ENCODE measurements around the gene C19orf67. TPM values are rescaled to one million over a fixed set of nuclear protein-coding genes. Genes with fewer than 3 reads are reported as not detected.

The C19orf67 gene
- total RNA-seq, 1 experiment from 2014 or later: 0.39 TPM

DNA sequence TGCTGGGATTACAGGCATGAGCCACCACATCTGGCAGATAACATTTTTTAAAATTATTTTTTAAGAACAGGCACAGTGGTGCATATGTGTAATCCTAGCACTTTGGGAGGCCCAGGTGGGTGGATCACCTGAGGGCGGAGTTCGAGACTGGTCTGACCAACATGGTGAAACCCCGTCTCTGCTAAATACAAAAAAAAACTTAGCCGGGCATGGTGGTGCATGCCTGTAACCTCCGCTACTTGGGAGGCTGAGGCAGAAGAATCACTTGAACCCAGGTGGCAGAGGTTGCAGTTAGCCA is 23.1 kb downstream of the C19orf67 start:
- WGBS (ENCODE audit: extremely low coverage, insufficient read length, low lambda C conversion rate): no CpG with 5 or more reads among the region's 5 CpGs
- no peak overlapping the region for H2BK15ac ChIP-seq (ENCODE audit: low read depth, low read length)

More for the DNA sequence above, 23.1 kb downstream of the C19orf67 start:
- no peaks in the 10 kb centered on the region for H3K79me2 ChIP-seq (ENCODE audit: insufficient read depth, low read length)
- no peak overlapping the region for H4K5ac ChIP-seq (ENCODE audit: insufficient read length, low read depth, low read length)
- no peak overlapping the region for H2BK12ac ChIP-seq (ENCODE audit: insufficient read length, low read depth, low read length)
- no peaks in the 10 kb centered on the region; the same call in 1 of the 2 replicates for H3K4me1 ChIP-seq (ENCODE audit: insufficient read depth, low read length)
- no peak overlapping the region for H3K4me2 ChIP-seq (ENCODE audit: insufficient read depth, insufficient read length, low read length)
- H2AK5ac ChIP-seq (ENCODE audit: insufficient read length, low read length): no peak overlapping the region
- DNase-seq: no peak
- H3K56ac ChIP-seq (ENCODE audit: insufficient read length, low read depth, low read length): no peak overlapping the region
- H2AFZ ChIP-seq (ENCODE audit: low read length): no peak overlapping the region
- H3K27ac ChIP-seq (ENCODE audit: insufficient read length, low read depth, low read length): no peak overlapping the region
- H3K23me2 ChIP-seq (ENCODE audit: insufficient read length, low read depth, low read length, poor library complexity, severe bottlenecking): peaks cover 6% of the 10 kb centered on the region
- H3K4me3 Mint-ChIP-seq: no peak overlapping the region
- H3K27me3 Mint-ChIP-seq (ENCODE audit: low read depth): peaks cover 41% of the 10 kb centered on the region
- peaks cover 6 to 19% of the 10 kb centered on the region in 2 experiments; a peak in 3 of 4 replicates for H3K4me1 Mint-ChIP-seq
- H3K36me3 Mint-ChIP-seq (ENCODE audit: insufficient read depth in 1 of 3, low read depth in 3 of 3): no peaks in the 10 kb centered on the region
- H2BK5ac ChIP-seq (ENCODE audit: insufficient read length, low read length): no peak overlapping the region
- H3T11ph ChIP-seq (ENCODE audit: low read length): no peak overlapping the region
- TF ChIP-seq, protein P1, sequence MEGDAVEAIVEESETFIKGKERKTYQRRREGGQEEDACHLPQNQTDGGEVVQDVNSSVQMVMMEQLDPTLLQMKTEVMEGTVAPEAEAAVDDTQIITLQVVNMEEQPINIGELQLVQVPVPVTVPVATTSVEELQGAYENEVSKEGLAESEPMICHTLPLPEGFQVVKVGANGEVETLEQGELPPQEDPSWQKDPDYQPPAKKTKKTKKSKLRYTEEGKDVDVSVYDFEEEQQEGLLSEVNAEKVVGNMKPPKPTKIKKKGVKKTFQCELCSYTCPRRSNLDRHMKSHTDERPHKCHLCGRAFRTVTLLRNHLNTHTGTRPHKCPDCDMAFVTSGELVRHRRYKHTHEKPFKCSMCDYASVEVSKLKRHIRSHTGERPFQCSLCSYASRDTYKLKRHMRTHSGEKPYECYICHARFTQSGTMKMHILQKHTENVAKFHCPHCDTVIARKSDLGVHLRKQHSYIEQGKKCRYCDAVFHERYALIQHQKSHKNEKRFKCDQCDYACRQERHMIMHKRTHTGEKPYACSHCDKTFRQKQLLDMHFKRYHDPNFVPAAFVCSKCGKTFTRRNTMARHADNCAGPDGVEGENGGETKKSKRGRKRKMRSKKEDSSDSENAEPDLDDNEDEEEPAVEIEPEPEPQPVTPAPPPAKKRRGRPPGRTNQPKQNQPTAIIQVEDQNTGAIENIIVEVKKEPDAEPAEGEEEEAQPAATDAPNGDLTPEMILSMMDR (conservative IDR thresholded peaks at IDR 0.05): no peak
- H3K4ac ChIP-seq (ENCODE audit: low read depth, low read length): no peak overlapping the region
- no peak overlapping the region for H3K27ac Mint-ChIP-seq
- no peaks in the 10 kb centered on the region; a peak in 2 of 5 replicates for H3K9me3 Mint-ChIP-seq
- no peaks in the 10 kb centered on the region for H3K9me3 ChIP-seq (ENCODE audit: control insufficient read depth, low read depth, low read length)
- H3K9ac ChIP-seq (ENCODE audit: extremely low read depth, insufficient read length, low read length): no peak overlapping the region
- no peak overlapping the region for H2BK120ac ChIP-seq (ENCODE audit: low read depth, low read length, poor library complexity, severe bottlenecking)
- H3K79me1 ChIP-seq (ENCODE audit: insufficient read depth, low read depth, low read length, poor library complexity, severe bottlenecking): no peaks in the 10 kb centered on the region
- no peak overlapping the region for H4K91ac ChIP-seq (ENCODE audit: insufficient read length, low read depth, low read length)
- H3K27me3 ChIP-seq (ENCODE audit: insufficient read depth, low read length): peaks cover 8% of the 10 kb centered on the region
- no peaks in the 10 kb centered on the region for H4K20me1 ChIP-seq (ENCODE audit: control insufficient read depth, insufficient read depth, insufficient read length)
- H3K18ac ChIP-seq (ENCODE audit: insufficient read length, low read depth, low read length): no peak overlapping the region
- no peak overlapping the region for H3K23ac ChIP-seq (ENCODE audit: insufficient read length, low read depth, low read length)
- no peak overlapping the region for H3K14ac ChIP-seq (ENCODE audit: insufficient read depth, low read length)
- H2BK20ac ChIP-seq (ENCODE audit: low read depth, low read length, poor library complexity, severe bottlenecking): no peak overlapping the region
- no peak overlapping the region for H4K8ac ChIP-seq (replicated peaks; ENCODE audit: insufficient read length, low read depth, low read length)

Data from H9 (cell line).